H7 (cell line): Measurements from ENCODE around the gene NOBOX. TPM values are rescaled to one million over a fixed set of nuclear protein-coding genes. Genes with fewer than 3 reads are reported as not detected.
"Not testable (repeated sequence)": the region's sequence is repeated elsewhere in the genome, so short reads cannot be mapped to it uniquely, and the experiment has no call there.

ENCODE experiments used
- DNase-seq: peaks from one replicate; pipeline ENCODE4 v3.0.0; 2012
- H3K27me3 ChIP-seq: 2 replicates; pipeline ENCODE4 v1.6.0; 2011; ENCODE audit warnings: mild to moderate bottlenecking, low read length; ENCODE audit not compliant: control insufficient read depth, insufficient read depth
- H3K36me3 ChIP-seq: replicated peaks from 2 replicates; pipeline ENCODE4 v1.5.1; 2011; ENCODE audit warnings: low read length; ENCODE audit not compliant: control insufficient read depth, insufficient read depth
- H3K4me3 ChIP-seq: 2 replicates; pipeline ENCODE4 v1.5.1; 2011; ENCODE audit warnings: low read depth, mild to moderate bottlenecking, control low read depth, low read length, moderate library complexity; ENCODE audit not compliant: insufficient read depth
- total RNA-seq: library from RNA; depleted of rRNA; stranded (reverse); fragments of >200 nt; shearing (Covaris generic); gene quantifications from 2 replicates; pipeline ENCODE4 v1.2.3, GENCODE V29; 2014; rRNA removed

NOBOX gene
- total RNA-seq: not detected in 2 replicates

- DNase-seq: peak; percentile 60
- Histone ChIP-seq H3K36me3 (no peaks in the 10 kb centered on the region), H3K27me3 (no peaks in the 10 kb centered on the region), H3K4me3 (no peak within 1 kb of the TSS)
Measured at GRCh38 chr7:144403649-144404061, at the start of gene NOBOX. Gene NOBOX (minus strand): TSS chr7:144403693.

GRCh38 chr7:144452064-144452463, 48.6 kb upstream of the NOBOX start:
- Histone ChIP-seq H3K4me3 (no peak overlapping the region), H3K27me3 (no peaks in the 10 kb centered on the region), H3K36me3 (no peaks in the 10 kb centered on the region)
- DNase-seq: no peak

GRCh38 chr7:144445590-144445989, 42.1 kb upstream of the NOBOX start:
- no peak overlapping the region for H3K4me3 ChIP-seq
- no peak for DNase-seq

DNA sequence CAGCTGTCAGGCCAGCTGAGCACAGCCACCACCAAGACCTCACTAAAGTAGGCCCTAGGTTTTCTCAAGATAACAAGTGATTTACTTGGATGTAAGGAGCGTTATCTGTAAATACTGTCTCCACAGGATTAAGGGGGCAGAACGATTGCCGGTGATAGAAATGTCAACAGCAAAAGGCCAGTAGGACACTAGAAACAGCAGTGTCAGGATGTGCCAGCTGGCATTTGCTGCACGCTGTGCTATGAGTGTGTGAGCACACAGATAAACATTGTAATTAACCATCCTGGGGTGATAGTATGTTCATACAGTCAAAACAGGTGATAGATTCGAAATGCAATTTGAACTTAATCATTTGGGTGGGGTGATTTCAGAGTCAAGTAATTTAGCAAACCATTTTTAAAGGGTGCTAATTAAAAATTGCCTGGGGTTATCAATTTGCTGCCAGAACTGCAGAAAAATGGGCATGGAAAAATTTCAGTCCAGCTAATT, 36.3 kb upstream of the NOBOX start:
- DNase-seq: no peak
- no peaks in the 10 kb centered on the region for H3K36me3 ChIP-seq
- no peak overlapping the region for H3K4me3 ChIP-seq
- no peaks in the 10 kb centered on the region for H3K27me3 ChIP-seq

More at GRCh38 chr7:144445590-144445989, 42.1 kb upstream of the NOBOX start:
- Histone ChIP-seq H3K36me3 (no peaks in the 10 kb centered on the region), H3K27me3 (no peaks in the 10 kb centered on the region)

DNA sequence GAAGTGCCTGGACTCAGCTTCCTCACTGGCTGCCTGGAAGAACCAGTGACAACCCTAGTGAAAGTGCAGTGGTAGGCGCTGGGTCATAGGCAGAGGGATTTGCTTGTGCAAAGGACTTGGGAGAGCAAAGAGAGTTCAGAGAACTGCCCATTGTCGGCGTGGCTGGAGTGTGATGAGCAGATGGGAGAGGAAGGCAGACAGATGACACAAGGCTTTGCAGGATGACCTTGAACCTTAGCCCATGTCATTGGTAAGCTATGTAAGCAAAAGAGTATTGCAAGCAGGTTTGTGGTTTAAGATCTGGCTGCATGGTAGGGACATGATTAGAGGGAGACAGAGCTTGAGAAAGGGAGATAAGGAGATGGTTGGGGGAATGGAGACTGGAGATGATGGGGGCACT, 35.3 kb upstream of the NOBOX start:
- no peaks in the 10 kb centered on the region for H3K27me3 ChIP-seq
- no peak overlapping the region for H3K4me3 ChIP-seq
- no peak for DNase-seq
- no peaks in the 10 kb centered on the region for H3K36me3 ChIP-seq

DNA sequence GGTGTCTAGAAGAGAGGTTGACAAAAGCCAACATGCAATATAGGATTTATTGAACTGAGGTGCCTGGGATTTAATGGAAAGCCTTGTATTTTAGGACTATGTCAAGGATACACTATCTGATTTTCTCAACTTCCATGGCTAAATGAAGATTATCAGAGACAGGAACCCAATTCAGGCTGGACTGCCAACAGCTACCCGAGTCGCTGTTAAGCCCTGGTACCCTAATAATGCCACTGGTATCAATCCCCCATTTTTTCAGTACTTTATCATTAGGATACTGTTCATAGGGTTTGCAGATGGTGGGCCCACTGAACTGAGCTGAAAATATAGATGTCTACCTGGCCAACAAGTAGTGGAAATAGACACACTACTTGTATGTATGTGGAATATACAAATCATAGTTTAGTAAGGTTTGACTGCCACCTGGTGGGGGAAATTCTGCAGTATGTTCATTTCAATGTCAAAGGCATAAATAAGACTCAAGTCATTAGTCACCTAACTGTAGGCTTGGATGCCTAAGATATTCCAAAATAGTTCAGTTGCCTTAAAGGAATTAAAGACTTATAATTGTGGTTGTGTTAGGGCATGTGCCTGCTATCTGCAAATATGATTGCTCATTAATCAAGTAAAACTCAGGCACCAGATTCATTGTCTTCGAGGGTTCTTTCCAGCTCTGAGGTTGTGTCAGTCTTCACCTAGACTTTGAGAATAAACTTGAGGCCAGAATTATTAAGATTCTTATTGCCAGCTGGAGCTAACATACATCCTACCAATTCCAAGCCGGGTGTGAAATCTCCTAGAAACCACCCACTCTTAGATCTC, 34.1 kb upstream of the NOBOX start:
- no peak overlapping the region for H3K4me3 ChIP-seq
- DNase-seq: peak; percentile 33

DNA sequence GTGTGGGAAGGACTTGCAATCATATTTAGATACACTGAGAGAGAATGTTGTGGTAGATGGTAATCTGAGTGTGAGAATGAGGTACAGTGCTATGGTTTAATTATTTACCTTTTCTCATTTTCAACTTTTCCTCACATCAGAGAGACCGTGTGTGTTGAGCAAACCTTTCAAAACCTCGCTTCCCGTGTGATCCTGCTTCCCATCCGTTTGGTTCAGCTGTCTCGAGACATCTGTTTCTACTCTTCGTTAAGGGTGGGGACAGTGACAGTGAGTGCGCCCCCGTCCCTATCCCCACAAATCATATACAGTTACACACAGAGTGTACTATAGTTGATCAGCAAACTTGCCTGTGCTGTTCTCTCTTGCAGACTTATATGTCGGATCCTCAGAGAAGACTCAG, 33.0 kb upstream of the NOBOX start:
- no peaks in the 10 kb centered on the region for H3K27me3 ChIP-seq
- no peak for DNase-seq

More for the DNA sequence above, 34.1 kb upstream of the NOBOX start:
- no peaks in the 10 kb centered on the region for H3K36me3 ChIP-seq
- no peaks in the 10 kb centered on the region for H3K27me3 ChIP-seq

GRCh38 chr7:144428431-144428830, 24.9 kb upstream of the NOBOX start:
- H3K27me3 ChIP-seq: no peaks in the 10 kb centered on the region
- no peak overlapping the region for H3K4me3 ChIP-seq
- no peaks in the 10 kb centered on the region for H3K36me3 ChIP-seq
- DNase-seq: no peak

More for the DNA sequence above, 33.0 kb upstream of the NOBOX start:
- Histone ChIP-seq H3K4me3 (no peak overlapping the region), H3K36me3 (no peaks in the 10 kb centered on the region)

DNA sequence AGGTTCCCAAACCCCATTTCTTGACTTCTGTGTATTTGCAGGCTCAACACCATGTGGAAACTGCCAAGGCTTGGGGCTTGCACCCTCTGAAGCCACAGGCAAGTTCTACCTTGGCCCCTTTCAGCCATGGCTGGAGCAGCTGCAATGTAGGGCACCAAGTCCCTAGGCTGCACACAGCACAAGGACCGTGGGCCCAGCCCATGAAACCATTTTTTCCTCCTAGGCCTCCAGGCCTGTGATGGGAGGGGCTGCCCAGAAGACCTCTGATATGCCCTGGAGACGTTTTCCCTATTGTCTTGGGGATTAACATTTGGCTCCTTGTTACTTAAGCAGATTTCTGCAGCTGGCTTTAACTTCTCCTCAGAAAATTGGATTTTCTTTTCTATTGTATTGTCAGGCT, 24.0 kb upstream of the NOBOX start:
- H3K36me3 ChIP-seq, H3K4me3 ChIP-seq, H3K27me3 ChIP-seq, DNase-seq: not testable (repeated sequence)

GRCh38 chr7:144418931-144419330, 15.4 kb upstream of the NOBOX start:
- not testable (repeated sequence) for H3K4me3 ChIP-seq, H3K36me3 ChIP-seq

DNA sequence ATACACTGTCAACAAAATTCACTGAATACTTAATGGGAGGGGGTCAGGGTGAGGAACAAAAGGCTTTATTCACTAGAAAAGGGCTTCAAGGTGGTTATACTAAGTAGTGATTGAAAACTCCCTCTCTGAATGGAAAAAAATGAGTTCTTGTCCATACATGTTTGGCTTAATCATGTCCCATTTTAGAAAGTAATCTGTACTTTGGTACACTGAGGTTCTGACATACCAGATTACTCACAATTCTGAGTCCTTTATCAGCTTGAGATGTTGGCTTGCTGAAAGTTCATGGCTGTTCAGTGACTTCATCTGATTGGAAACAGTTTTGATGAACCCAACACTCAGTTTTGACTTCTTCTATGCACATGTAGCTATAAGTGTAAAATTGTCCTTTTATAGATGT, 12.8 kb upstream of the NOBOX start:
- Histone ChIP-seq H3K36me3 (no peaks in the 10 kb centered on the region), H3K27me3 (no peaks in the 10 kb centered on the region), H3K4me3 (no peak overlapping the region)
- no peak for DNase-seq

More at GRCh38 chr7:144418931-144419330, 15.4 kb upstream of the NOBOX start:
- DNase-seq, H3K27me3 ChIP-seq: not testable (repeated sequence)

GRCh38 chr7:144415858-144416257, 12.4 kb upstream of the NOBOX start:
- no peak for DNase-seq
- Histone ChIP-seq H3K4me3 (no peak overlapping the region), H3K27me3 (no peaks in the 10 kb centered on the region), H3K36me3 (no peaks in the 10 kb centered on the region)

DNA sequence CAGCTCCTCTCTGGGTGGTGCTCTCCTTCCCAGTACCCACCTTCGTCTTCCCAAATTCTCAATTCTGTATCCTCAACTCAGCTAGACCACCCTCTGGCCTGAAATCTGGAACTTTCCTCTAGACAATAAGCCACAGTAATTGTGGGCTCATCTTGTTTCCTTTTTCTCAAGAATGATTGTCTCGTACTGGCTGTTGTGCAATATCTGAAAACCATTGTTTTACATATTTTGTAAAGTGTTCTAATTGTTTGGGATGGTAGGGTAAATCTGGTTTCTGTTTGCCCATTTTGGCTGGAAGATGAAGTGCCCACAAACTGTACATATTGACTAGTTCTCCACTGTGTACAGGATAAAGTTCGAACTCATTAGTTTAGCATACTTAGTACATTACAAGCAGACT, 11.3 kb upstream of the NOBOX start:
- Histone ChIP-seq H3K36me3 (no peaks in the 10 kb centered on the region), H3K27me3 (no peaks in the 10 kb centered on the region), H3K4me3 (no peak overlapping the region)
- DNase-seq: no peak

- H3K27me3 ChIP-seq: no peaks in the 10 kb centered on the region
- H3K4me3 ChIP-seq: no peak overlapping the region
- DNase-seq: no peak
- H3K36me3 ChIP-seq: no peaks in the 10 kb centered on the region
Measured at GRCh38 chr7:144410441-144410840, 6.9 kb upstream of the NOBOX start.

DNA sequence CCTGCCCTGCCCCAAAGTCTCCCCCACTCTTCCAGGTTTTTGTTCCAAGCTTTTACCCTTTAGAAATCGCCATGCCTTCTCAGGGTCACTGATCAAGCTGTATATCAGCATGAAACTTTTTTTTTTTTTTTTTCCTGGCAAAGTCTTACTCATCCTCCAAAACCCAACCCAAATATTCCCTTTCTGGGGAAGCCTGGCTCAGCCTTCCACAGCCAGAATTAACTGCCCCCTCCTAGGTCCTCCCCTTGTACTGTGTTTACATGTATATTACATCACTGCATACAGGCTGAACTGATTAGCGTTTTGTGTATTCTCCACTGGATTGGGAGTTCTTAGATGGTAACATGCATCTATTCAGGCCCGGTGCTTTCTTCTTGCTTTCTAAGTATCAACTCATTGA, 4.6 kb upstream of the NOBOX start:
- Histone ChIP-seq H3K36me3 (no peaks in the 10 kb centered on the region), H3K4me3 (no peak overlapping the region), H3K27me3 (no peaks in the 10 kb centered on the region)
- no peak for DNase-seq
